B cell (primary cell): ENCODE results near the gene KCNH1.

Experiments
- EZH2 ChIP-seq: IDR thresholded peaks from 2 replicates; pipeline ENCODE4 v1.6.1; 2012; ENCODE audit warnings: borderline replicate concordance, low read depth, mild to moderate bottlenecking, moderate library complexity, low read length; ENCODE audit not compliant: insufficient read depth, poor library complexity, severe bottlenecking
- TF ChIP-seq, protein P1 (sequence below): fragments of 200-600 bp; IDR thresholded peaks from one replicate; pipeline ENCODE4 v1.8.0; 2022; ENCODE audit warnings: antibody characterized with exemption, mild to moderate bottlenecking

DNA sequence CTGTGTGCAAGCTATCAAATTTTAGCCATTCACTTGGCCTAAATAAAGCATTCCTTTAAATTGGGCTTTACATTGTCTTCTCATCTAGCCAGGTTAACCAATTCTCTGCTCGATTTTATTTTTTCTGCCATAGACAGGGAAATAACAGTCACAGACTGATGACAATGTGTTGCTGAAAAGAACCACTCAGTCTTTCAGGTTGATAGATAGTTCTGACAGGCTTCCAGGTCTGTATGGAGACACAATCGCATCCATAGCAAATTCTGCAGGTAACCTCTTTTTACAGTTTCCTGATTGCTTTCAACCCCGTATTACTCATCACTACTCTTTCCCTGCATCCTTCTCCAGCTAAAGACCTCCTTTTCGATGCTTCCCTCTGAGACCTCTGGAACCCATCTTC lies 198.0 kb downstream of the KCNH1 start:
- TF ChIP-seq, protein P1, sequence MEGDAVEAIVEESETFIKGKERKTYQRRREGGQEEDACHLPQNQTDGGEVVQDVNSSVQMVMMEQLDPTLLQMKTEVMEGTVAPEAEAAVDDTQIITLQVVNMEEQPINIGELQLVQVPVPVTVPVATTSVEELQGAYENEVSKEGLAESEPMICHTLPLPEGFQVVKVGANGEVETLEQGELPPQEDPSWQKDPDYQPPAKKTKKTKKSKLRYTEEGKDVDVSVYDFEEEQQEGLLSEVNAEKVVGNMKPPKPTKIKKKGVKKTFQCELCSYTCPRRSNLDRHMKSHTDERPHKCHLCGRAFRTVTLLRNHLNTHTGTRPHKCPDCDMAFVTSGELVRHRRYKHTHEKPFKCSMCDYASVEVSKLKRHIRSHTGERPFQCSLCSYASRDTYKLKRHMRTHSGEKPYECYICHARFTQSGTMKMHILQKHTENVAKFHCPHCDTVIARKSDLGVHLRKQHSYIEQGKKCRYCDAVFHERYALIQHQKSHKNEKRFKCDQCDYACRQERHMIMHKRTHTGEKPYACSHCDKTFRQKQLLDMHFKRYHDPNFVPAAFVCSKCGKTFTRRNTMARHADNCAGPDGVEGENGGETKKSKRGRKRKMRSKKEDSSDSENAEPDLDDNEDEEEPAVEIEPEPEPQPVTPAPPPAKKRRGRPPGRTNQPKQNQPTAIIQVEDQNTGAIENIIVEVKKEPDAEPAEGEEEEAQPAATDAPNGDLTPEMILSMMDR: no peak
- no peak for TF ChIP-seq EZH2
